GM12873 (cell line): ENCODE measurements around the gene CNIH2.

Experiments used
- TF ChIP-seq, protein P1 (sequence below): IDR thresholded peaks from 2 replicates; pipeline ENCODE4 v1.5.1; 2012; ENCODE audit warnings: low read depth, mild to moderate bottlenecking, moderate library complexity, low read length, control low read depth; ENCODE audit not compliant: insufficient read depth; ENCODE audit errors: missing control alignments

CNIH2 gene

DNA sequence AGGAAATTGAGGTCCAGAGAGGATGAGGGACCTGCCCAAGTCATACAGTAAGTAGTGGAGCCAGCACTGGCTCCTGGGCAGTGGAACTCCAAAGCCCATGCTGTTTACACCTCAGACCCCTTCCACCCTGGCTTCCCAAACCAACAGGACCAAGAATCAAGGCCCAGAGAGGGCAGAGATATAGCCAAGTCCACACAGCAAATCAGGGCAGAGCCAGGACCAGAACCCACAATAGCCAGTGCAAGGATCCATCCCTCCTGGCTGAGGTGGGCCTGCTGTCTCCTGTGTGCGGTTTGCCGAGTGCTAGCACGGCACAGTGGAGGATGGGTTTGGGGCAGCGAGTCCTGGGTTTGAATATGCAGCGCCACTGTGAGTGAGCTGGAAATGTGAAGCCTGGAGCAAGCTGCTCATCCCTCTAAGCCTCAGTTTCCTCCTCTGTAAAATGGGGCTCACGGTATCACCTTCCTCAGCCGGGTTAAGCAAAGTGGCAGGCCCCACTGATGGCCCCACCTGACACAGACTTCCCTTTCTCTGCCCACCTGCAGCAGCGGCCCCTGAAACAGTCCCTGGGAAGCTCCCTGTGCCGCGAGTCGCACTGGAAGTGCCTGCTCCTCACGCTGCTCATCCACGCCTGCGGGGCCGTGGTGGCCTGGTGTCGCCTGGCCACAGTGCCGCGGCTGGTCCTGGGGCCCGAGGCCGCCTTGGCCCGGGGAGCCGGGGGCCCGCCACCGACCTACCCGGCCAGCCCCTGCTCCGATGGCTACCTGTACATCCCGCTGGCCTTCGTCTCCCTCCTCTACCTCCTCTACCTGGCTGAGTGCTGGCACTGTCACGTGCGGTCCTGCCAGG, 16.0 kb downstream of the CNIH2 start:
- TF ChIP-seq, protein P1, sequence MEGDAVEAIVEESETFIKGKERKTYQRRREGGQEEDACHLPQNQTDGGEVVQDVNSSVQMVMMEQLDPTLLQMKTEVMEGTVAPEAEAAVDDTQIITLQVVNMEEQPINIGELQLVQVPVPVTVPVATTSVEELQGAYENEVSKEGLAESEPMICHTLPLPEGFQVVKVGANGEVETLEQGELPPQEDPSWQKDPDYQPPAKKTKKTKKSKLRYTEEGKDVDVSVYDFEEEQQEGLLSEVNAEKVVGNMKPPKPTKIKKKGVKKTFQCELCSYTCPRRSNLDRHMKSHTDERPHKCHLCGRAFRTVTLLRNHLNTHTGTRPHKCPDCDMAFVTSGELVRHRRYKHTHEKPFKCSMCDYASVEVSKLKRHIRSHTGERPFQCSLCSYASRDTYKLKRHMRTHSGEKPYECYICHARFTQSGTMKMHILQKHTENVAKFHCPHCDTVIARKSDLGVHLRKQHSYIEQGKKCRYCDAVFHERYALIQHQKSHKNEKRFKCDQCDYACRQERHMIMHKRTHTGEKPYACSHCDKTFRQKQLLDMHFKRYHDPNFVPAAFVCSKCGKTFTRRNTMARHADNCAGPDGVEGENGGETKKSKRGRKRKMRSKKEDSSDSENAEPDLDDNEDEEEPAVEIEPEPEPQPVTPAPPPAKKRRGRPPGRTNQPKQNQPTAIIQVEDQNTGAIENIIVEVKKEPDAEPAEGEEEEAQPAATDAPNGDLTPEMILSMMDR = no peak

DNA sequence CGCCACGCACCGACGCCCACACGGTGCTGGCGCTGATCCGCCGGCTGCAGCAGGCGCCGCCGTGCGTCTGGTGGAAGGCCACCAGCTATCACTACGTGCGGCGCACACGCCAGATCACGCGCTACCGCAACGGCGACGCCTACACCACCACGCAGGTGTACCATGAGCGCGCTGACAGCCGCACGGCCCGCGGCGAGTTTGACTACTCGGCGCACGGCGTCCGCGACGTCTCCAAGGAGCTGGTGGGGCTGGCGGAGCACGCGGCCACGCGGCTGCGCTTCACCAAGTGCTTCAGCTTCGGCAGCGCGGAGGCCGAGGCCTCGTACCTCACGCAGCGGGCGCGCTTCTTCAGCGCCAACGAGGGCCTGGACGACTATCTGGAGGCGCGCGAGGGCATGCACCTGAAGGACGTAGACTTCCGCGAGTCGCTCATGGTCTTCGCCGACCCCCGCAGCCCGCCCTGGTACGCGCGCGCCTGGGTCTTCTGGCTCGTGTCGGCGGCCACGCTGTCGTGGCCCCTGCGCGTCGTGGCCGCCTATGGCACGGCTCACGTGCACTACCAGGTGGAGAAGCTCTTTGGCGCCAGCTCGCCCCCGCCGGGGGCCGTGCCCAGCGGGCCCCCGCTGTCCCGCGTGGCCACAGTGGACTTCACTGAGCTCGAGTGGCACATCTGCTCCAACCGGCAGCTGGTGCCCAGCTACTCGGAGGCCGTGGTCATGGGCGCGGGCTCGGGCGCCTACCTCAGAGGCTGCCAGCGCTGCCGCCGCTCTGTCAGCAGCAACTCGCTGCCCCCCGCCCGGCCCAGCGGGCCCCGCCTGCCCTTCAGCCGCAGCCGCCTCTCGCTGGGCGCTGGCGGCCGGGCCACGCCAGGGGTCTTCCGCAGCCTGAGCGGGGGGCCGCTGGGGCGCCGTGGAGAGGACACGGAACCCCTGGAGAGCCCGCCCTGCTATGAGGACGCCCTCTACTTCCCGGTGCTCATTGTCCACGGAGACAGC, 16.9 kb downstream of the CNIH2 start:
- TF ChIP-seq, protein P1 = no peak

DNA sequence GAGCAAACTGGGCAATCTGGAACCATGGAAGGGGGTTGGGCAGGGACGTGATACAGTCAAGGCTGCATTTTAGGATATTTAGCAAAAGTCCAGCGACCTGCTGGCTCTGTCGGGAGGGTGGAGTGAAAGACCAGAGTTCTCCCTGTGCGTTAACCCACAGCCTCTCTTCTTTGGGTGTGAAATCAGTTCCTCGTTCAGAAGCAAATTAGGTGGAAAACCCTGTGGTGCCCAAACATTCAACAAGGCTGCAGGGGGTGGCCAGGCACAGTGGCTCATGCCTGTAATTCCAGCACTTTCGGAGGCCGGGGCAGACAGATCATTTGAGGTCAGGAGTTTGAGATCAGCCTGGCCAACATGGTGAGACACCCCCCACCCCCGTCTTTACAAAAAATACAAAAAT, 19.6 kb downstream of the CNIH2 start:
- TF ChIP-seq, protein P1 = no peak

DNA sequence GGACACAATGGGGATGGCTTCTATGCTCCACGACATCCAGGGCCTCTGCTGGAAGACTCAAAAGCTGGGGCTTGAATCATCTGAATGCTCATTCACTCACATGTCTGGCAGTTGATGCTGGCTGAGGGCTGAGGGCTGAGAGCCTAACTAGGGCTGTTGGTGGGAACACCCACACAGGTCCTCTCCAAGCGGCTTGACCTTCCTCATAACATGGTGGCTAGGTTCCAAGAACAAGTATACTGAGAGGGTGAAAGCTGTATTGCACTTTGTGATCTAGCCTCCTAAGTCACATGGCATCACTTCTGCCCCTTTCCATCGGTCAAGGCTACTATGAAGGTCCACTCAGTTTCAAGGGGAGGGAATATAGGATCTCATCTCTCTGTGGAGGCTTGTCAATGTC, 21.2 kb downstream of the CNIH2 start:
- TF ChIP-seq, protein P1 = no peak

DNA sequence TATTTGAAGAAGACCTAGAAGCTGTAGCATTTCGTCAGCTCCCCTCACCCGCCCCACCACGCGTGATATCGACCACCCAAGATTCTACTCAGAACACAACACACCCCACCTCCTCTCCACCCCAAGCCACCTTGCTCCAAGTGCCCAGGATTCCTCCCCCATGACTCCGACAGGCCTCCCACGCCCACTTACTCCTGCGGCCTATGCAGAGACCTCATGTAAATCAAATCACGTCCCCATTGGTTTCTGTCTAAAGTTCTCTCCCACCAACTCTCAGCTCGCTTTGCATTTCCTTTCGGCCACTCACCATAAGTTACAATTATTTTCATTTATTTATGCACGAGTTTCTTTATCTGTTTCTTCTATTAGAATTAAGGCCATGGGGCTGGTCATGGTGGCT, 24.7 kb downstream of the CNIH2 start:
- TF ChIP-seq, protein P1 = no peak

DNA sequence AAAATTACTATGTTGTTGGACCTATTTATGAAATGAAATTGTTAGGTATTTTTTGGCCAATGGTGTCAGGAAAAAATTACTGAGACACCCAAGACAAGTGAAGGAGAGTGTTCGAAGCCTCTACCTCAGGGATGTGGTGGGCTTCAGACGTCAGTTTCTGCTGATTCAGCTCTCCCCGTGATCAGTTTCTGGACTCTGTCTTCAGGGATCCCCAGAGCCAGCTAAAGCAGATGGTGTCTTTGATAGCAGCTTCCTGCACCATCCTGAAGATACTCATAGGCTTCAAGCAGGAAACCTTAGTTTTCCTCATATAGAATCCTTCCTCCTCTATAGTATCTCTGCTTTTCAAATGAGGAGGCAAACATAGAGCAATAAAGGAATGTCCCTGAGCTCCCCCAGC, 31.5 kb downstream of the CNIH2 start:
- TF ChIP-seq, protein P1 = no peak

DNA sequence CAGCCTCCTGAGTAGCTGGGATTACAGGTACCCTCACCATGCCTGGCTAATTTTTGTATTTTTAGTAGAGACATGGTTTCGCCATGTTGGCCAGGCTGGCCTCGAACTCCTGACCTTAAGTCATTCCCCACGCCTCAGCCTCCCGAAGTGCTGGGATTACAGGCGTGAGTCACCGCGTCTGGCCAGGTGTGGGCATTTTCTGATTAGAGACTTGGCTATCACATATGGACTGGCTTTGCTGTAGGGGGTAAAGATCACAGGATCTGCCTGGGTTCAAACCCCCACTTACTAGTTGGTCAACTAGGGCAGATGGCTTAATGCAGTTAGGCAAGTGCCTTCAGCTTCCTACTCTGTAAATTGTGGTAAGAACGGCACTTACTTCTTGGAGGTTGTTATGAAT, 32.3 kb downstream of the CNIH2 start:
- TF ChIP-seq, protein P1 = no peak
